H7 (cell line): ENCODE results near the gene CDC37L1. TPM values are rescaled to one million over a fixed set of nuclear protein-coding genes. Genes with fewer than 3 reads are reported as not detected.
"Not testable (repeated sequence)": the region's sequence is repeated elsewhere in the genome, so short reads cannot be mapped to it uniquely, and the experiment has no call there.

Experiments
- DNase-seq: peaks from one replicate; pipeline ENCODE4 v3.0.0; 2012
- H3K27me3 ChIP-seq: 2 replicates; pipeline ENCODE4 v1.6.0; 2011; ENCODE audit warnings: mild to moderate bottlenecking, low read length; ENCODE audit not compliant: control insufficient read depth, insufficient read depth
- H3K36me3 ChIP-seq: replicated peaks from 2 replicates; pipeline ENCODE4 v1.5.1; 2011; ENCODE audit warnings: low read length; ENCODE audit not compliant: control insufficient read depth, insufficient read depth
- H3K4me3 ChIP-seq: 2 replicates; pipeline ENCODE4 v1.5.1; 2011; ENCODE audit warnings: low read depth, mild to moderate bottlenecking, control low read depth, low read length, moderate library complexity; ENCODE audit not compliant: insufficient read depth
- total RNA-seq: library from RNA; depleted of rRNA; stranded (reverse); fragments of >200 nt; shearing (Covaris generic); gene quantifications from 2 replicates; pipeline ENCODE4 v1.2.3, GENCODE V29; 2014; rRNA removed

The CDC37L1 gene
- total RNA-seq: 18.8 and 20.4 TPM in 2 replicates

- Histone ChIP-seq H3K27me3 (no peaks in the 10 kb centered on the region), H3K4me3 (peak within 1 kb of the TSS; percentile 88), H3K36me3 (no peaks in the 10 kb centered on the region)
- peak; percentile 90 for DNase-seq
These were observed at the start of gene CDC37L1 for GRCh38 chr9:4679268-4680172. TSS of gene CDC37L1 (plus strand) at chr9:4679569. CDS start at chr9:4679768, 199 bp downstream.

DNA sequence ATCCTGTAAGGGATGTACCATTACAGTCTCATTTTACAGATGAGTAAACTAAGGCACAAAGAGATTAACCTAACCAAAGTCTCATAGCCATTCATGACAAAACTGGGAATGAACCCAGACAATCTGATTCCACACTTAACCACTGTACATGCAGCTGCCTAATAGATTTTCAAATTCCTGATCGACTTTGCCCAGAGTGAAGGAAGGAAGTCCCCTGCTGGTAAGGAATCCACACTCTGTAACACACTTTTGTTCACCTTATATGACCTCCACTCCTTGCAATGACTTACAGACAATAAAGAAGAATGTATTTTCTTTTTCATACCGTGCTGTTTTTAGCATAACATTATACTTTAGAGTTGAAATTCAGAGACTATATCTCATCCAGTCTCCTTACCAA lies 48.5 kb upstream of the CDC37L1 start:
- no peak overlapping the region for H3K4me3 ChIP-seq
- DNase-seq: no peak
- H3K36me3 ChIP-seq: no peaks in the 10 kb centered on the region
- no peaks in the 10 kb centered on the region for H3K27me3 ChIP-seq

DNA sequence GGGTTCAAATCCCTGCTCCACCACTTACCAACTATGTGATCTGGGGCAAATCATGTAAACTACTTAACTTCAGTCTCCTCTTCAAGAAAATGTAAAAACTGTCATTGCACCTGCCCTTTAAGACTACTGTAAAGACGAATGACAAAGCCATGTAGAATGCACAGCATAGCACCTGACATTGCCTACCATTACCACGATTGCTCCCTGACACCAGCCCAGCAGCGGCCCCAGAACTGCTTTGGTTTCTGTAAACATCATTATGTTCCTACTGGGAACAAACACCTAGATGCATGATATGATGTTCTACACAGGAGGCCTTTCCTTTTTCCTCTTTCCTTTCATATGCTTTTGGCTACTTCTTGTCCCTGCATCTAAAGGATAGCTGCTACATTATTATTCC lies 40.4 kb upstream of the CDC37L1 start:
- no peaks in the 10 kb centered on the region for H3K27me3 ChIP-seq
- no peak overlapping the region for H3K4me3 ChIP-seq
- no peaks in the 10 kb centered on the region for H3K36me3 ChIP-seq
- no peak for DNase-seq

DNA sequence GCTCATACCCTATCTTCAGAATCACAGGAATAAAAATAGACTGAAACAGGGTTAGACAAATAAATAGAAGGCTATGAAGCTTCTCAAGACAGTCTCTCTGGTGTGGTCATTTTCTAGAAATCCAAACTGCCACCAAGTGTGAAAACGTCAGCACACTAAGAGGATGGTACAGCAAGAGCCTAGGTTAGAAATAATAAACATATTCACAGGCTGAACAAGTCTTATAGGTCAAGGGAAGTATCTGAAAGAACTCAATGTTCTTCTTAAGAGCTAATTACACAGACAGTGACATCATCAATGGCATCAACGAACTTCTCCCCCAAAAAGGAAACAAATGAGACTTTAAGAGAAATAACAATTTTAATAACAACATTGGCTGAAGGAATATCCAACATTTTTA lies 39.9 kb upstream of the CDC37L1 start:
- no peaks in the 10 kb centered on the region for H3K27me3 ChIP-seq
- no peak overlapping the region for H3K4me3 ChIP-seq
- H3K36me3 ChIP-seq: no peaks in the 10 kb centered on the region
- no peak for DNase-seq

DNA sequence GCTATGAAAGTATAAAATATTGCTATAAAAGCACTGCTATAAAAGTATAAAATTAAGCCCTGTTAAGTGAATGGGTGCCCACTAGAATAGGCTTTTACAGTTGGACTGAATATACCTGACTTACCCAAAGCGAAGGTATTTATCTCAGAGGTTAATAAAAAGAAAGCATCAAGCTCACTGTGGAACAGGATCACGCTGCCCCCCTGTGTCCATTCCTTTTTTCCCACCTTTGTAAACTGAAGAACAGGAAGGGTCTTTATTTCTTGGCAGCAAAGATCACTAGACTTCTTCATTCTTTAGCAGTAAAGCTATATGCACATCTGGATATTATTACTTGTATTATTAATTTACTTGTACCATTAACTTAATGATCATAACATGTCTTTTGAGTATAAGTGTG lies 39.3 kb upstream of the CDC37L1 start:
- Histone ChIP-seq H3K36me3 (no peaks in the 10 kb centered on the region), H3K27me3 (no peaks in the 10 kb centered on the region), H3K4me3 (no peak overlapping the region)
- peak; percentile 44 for DNase-seq

- no peaks in the 10 kb centered on the region for H3K27me3 ChIP-seq
- no peak for DNase-seq
- H3K4me3 ChIP-seq: no peak overlapping the region
- H3K36me3 ChIP-seq: no peaks in the 10 kb centered on the region
These were observed 37.0 kb upstream of the CDC37L1 start for GRCh38 chr9:4642351-4642750.

DNA sequence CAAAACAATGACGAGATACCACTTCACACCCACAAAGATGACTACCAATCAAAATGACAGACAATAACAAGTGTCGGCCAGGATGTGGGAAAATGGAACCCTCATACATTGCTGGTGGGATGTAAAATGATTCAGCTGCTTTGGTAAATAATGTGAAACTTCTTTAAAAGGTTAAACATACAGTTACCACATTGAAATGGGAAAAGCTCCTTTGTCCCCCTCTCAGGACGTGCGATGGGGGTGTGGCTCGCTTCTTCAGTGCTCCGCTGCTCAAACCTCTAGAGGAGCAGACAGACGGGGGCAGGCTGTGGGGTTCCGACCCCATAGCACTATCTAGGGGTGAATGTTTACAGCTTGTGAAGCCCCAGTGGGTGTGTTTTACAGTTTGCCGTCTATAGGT lies 25.3 kb upstream of the CDC37L1 start:
- H3K27me3 ChIP-seq: no peaks in the 10 kb centered on the region
- H3K4me3 ChIP-seq: no peak overlapping the region
- no peak for DNase-seq
- no peaks in the 10 kb centered on the region for H3K36me3 ChIP-seq

DNA sequence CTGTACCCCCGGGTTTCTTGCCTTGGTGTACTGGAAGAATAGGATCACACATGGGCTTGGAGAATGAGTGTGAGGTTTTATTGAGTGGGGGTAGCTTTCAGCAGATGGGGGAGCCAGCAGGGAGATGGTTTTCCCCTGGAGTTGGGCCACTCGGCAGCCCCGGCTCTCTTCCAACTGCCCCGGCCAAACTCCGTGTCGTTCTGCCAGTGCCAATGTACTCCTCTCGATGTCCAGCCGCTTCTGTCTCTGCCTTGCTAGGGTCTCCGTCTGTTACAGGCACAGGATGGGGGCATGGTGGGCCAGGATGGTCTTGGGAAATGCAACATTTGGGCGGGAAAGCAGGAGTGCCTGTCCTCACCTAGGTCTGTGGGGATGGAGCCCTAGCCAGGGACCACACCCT lies 24.8 kb upstream of the CDC37L1 start:
- no peaks in the 10 kb centered on the region for H3K27me3 ChIP-seq
- no peaks in the 10 kb centered on the region for H3K36me3 ChIP-seq
- H3K4me3 ChIP-seq: no peak overlapping the region
- DNase-seq: no peak

DNA sequence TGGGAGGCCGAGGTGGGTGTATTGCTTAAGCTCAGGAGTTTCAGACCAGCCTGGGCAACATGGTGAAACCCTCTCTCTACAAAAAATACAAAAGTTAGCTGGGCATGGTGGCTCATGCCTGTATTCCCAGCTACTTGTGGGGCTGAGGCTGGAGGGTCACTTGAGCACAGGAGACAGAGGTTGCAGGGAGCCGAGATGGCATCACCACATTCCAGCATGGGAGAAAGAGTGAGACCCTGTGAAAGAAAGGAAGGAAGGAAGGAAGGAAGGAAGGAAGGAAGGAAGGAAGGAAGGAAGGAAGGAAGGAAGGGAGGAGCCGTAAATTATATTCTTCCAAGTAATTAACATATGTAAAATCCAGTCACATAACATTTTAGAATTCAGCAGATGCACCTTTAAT lies 23.2 kb upstream of the CDC37L1 start:
- H3K27me3 ChIP-seq, H3K4me3 ChIP-seq, DNase-seq, H3K36me3 ChIP-seq: not testable (repeated sequence)

DNA sequence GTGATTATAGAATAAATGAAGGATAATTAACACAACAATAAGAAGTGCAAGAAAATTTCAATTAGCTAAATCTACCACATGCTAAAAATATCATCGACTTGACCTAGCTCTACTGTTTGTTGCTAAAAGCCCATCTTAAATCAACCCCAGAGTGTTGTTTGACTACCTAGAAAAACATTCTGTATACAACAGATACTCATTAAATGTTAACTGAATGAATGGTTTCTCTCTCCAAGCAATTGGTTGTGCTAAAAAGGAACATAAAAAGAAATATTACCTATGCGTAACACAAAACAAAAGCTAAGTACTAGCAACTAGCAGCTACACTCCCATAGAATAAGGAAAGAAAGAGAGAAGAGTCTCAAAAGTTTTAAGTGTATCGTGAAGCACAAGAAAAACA lies 22.7 kb upstream of the CDC37L1 start:
- no peak for DNase-seq
- Histone ChIP-seq H3K4me3 (no peak overlapping the region), H3K27me3 (no peaks in the 10 kb centered on the region), H3K36me3 (no peaks in the 10 kb centered on the region)

GRCh38 chr9:4657426-4658159 lies 21.8 kb upstream of the CDC37L1 start:
- no peaks in the 10 kb centered on the region for H3K36me3 ChIP-seq
- no peak for DNase-seq
- H3K27me3 ChIP-seq: no peaks in the 10 kb centered on the region
- no peak overlapping the region for H3K4me3 ChIP-seq

- H3K36me3 ChIP-seq, DNase-seq: not testable (repeated sequence)
These were observed 18.7 kb upstream of the CDC37L1 start for GRCh38 chr9:4660665-4661064.

GRCh38 chr9:4661165-4661564 lies 18.2 kb upstream of the CDC37L1 start:
- Histone ChIP-seq H3K27me3 (no peaks in the 10 kb centered on the region; the same call in 1 of the 2 replicates), H3K36me3 (no peaks in the 10 kb centered on the region), H3K4me3 (no peak overlapping the region)
- DNase-seq: no peak

More at GRCh38 chr9:4660665-4661064, 18.7 kb upstream of the CDC37L1 start:
- H3K4me3 ChIP-seq, H3K27me3 ChIP-seq: not testable (repeated sequence)

DNA sequence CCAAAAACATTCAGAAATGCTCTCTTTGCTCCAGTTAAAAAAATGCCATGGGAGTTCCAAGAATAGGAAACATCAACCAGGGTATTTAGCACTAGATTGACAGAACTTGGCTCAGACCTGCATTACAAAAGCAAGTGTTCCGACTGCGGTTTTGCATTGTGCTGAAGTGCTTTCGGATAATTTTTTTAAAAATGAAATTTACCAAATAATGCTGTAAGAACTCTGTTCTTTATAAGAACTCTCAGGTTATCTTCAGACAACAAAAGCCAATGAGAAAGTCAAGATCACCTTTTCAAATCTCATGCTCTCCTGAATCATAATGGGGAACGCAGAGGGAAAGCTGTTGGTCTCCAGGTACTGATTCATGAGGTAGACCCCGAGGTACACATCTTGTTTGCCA lies 17.8 kb upstream of the CDC37L1 start:
- DNase-seq: no peak
- peaks cover 3% of the 10 kb centered on the region for H3K27me3 ChIP-seq
- peak overlapping the region; percentile 32 for H3K4me3 ChIP-seq
- H3K36me3 ChIP-seq: no peaks in the 10 kb centered on the region
